WERI-Rb-1 (cell line): ENCODE results near the gene FBXO17.

Experiments used
- DNase-seq: peaks from one replicate; pipeline ENCODE4 v3.0.0-alpha.2; 2020
- H3K27ac ChIP-seq: fragments of 250-450 bp; sonication (Bioruptor Pico); 2 replicates; pipeline ENCODE4 v1.5.1; 2020; ENCODE audit warnings: mild to moderate bottlenecking, moderate library complexity
- H3K27me3 ChIP-seq: fragments of 250-450 bp; sonication (Bioruptor Pico); 2 replicates; pipeline ENCODE4 v1.5.1; 2021; ENCODE audit warnings: mild to moderate bottlenecking, low read depth, moderate library complexity; ENCODE audit not compliant: insufficient read depth, severe bottlenecking
- H3K36me3 ChIP-seq: fragments of 250-450 bp; sonication (Bioruptor Pico); 2 replicates; pipeline ENCODE4 v1.5.1; 2020; ENCODE audit warnings: mild to moderate bottlenecking, moderate library complexity
- H3K4me3 ChIP-seq: 2 replicates; pipeline ENCODE4 v1.5.1; 2011; ENCODE audit warnings: low read depth, mild to moderate bottlenecking, control low read depth, low read length
- H3K9me3 ChIP-seq: fragments of 250-450 bp; sonication (Bioruptor Pico); 2 replicates; pipeline ENCODE4 v1.5.1; 2021; ENCODE audit warnings: mild to moderate bottlenecking, moderate library complexity; ENCODE audit not compliant: severe bottlenecking
- CTCF ChIP-seq: IDR thresholded peaks from 2 replicates; pipeline ENCODE4 v1.5.1; 2011; ENCODE audit warnings: low read depth, mild to moderate bottlenecking, control low read depth, inconsistent platforms, low read length

The FBXO17 gene

GRCh38 chr19:38898788-38899446, 76.6 kb downstream of the FBXO17 start:
- no peak for DNase-seq
- peak overlapping the region; percentile 71 for H3K4me3 ChIP-seq
- H3K27ac ChIP-seq: no peak overlapping the region
- H3K9me3 ChIP-seq: no peaks in the 10 kb centered on the region
- no peaks in the 10 kb centered on the region for H3K27me3 ChIP-seq
- H3K36me3 ChIP-seq: no peaks in the 10 kb centered on the region
- no peak for TF ChIP-seq CTCF

GRCh38 chr19:38894968-38895367, 80.6 kb downstream of the FBXO17 start:
- H3K9me3 ChIP-seq: no peaks in the 10 kb centered on the region
- no peak overlapping the region for H3K4me3 ChIP-seq
- no peak for DNase-seq
- TF ChIP-seq CTCF: no peak
- no peak overlapping the region for H3K27ac ChIP-seq
- no peaks in the 10 kb centered on the region for H3K36me3 ChIP-seq
- no peaks in the 10 kb centered on the region for H3K27me3 ChIP-seq

GRCh38 chr19:38893341-38893771, 82.2 kb downstream of the FBXO17 start:
- Histone ChIP-seq H3K9me3 (no peaks in the 10 kb centered on the region), H3K4me3 (no peak overlapping the region), H3K36me3 (peaks cover 3% of the 10 kb centered on the region; the same call in 1 of the 2 replicates), H3K27ac (peak overlapping the region; percentile 29), H3K27me3 (no peaks in the 10 kb centered on the region)
- peak; percentile 42 for DNase-seq
- TF ChIP-seq CTCF: no peak

GRCh38 chr19:38892841-38893240, 82.7 kb downstream of the FBXO17 start:
- peak; percentile 25 for DNase-seq
- no peak for TF ChIP-seq CTCF
- peaks cover 3% of the 10 kb centered on the region; the same call in 1 of the 2 replicates for H3K36me3 ChIP-seq
- H3K9me3 ChIP-seq: no peaks in the 10 kb centered on the region
- peak overlapping the region; percentile 29 for H3K27ac ChIP-seq
- no peak overlapping the region for H3K4me3 ChIP-seq
- H3K27me3 ChIP-seq: no peaks in the 10 kb centered on the region

- Histone ChIP-seq H3K27me3 (no peaks in the 10 kb centered on the region), H3K36me3 (peaks cover 3% of the 10 kb centered on the region; the same call in 1 of the 2 replicates), H3K4me3 (no peak overlapping the region), H3K9me3 (no peaks in the 10 kb centered on the region), H3K27ac (no peak overlapping the region)
- no peak for TF ChIP-seq CTCF
- no peak for DNase-seq
These were observed 83.8 kb downstream of the FBXO17 start for GRCh38 chr19:38891771-38892170.
